Measurements from ENCODE around the gene IFRD2.

The IFRD2 gene

DNA sequence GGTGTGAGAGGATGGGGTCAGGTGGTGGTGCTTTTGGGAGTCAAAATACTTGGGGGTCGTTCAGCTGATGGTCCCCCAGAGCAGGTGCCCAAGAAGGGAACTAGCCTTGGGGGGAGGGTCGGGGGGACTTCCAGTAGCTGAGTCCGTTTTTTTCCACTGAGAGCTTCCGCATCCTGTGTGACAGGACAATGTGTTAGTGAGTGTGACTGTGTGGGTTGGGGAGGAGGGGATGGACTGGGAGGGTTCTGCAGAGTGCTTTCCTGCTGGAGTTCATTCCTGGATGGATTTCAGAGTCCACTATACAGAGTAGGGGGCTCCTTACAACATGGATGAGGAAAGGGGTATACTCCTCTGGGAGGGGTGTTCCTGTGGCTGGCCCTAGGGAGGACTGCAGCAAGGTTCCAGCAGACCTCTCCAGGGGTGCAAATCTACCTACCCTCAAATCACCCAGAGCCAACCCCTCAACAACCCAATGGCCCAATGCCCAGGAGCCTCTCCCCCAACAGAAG lies 30.9 kb upstream of the IFRD2 start:
- Histone ChIP-seq H3K4me2 (ENCODE audit: low read length) (no peak overlapping the region), H3K4me1 (ENCODE audit: control insufficient read depth, insufficient read depth, low read length) (peaks cover 34% of the 10 kb centered on the region), H3K9ac (ENCODE audit: low read depth, low read length) (no peak overlapping the region), H3K4me3 (ENCODE audit: low read length) (no peak overlapping the region), H3K9me3 (replicated peaks; ENCODE audit: low read length) (no peaks in the 10 kb centered on the region), H3K36me3 (ENCODE audit: insufficient read depth, low read length) (peaks cover 24% of the 10 kb centered on the region), H3K27me3 (ENCODE audit: control insufficient read depth, insufficient read depth, low read length) (no peaks in the 10 kb centered on the region)

DNA sequence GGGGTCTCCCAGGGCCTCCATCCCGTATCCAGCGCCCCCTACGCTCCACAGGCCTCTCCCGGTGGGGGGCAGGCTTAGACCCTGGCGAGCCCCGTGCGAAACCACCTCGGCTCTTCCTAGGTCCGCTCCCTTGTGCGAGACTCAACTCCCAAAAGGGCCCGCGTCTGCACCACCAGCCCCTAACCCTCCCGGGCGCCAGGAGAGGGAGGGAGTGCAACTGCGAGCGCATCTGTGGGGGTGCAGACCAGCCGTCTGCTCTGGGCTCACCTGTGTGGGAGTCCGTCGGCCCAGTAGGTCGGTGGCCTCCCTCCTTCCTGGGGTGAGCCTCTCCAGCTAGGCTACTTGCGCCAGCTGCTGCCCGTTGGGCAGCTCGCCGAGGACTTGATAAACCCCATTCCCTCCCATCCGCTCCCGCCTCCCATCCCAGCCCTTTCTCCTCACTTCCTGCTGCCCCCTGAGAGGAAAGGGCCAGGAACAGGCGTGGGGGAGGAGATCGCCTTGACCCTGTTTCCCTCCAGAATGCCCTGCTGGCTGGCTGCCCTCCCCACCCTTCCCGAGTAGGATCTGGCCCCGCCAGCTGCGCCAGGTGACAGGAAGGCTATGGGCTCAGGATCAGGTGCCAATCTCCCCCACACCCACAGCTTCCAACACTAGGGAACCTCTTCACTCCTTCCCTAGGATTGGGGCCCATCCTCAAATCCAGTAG lies 30.3 kb upstream of the IFRD2 start, which contains the start of gene HYAL2:
Gene HYAL2, minus strand, starts transcription at position 360 of the 706 bp plus-strand sequence. CDS start 2,256 bp downstream, outside the sequence.
- H3K4me3 ChIP-seq (ENCODE audit: low read length) = peak within 1 kb of the TSS; percentile 73
- no peaks in the 10 kb centered on the region for H3K27me3 ChIP-seq (ENCODE audit: control insufficient read depth, insufficient read depth, low read length)
- H3K9ac ChIP-seq (ENCODE audit: low read depth, low read length) = peak within 1 kb of the TSS; percentile 96
- peaks cover 34% of the 10 kb centered on the region for H3K4me1 ChIP-seq (ENCODE audit: control insufficient read depth, insufficient read depth, low read length)
- H3K9me3 ChIP-seq (replicated peaks; ENCODE audit: low read length) = no peaks in the 10 kb centered on the region
- H3K36me3 ChIP-seq (ENCODE audit: insufficient read depth, low read length) = peaks cover 29% of the 10 kb centered on the region
- H3K4me2 ChIP-seq (ENCODE audit: low read length) = peak within 1 kb of the TSS; percentile 85

- H3K36me3 ChIP-seq (ENCODE audit: insufficient read depth, low read length) = peaks cover 29% of the 10 kb centered on the region
- peaks cover 29% of the 10 kb centered on the region for H3K4me1 ChIP-seq (ENCODE audit: control insufficient read depth, insufficient read depth, low read length)
- H3K27me3 ChIP-seq (ENCODE audit: control insufficient read depth, insufficient read depth, low read length) = no peaks in the 10 kb centered on the region
- peak overlapping the region; percentile 85 for H3K4me2 ChIP-seq (ENCODE audit: low read length)
- no peaks in the 10 kb centered on the region for H3K9me3 ChIP-seq (replicated peaks; ENCODE audit: low read length)
- peak overlapping the region; percentile 96 for H3K9ac ChIP-seq (ENCODE audit: low read depth, low read length)
- H3K4me3 ChIP-seq (ENCODE audit: low read length) = peak overlapping the region; percentile 73
These were observed 29.8 kb upstream of the IFRD2 start for GRCh38 chr3:50322115-50322385.

GRCh38 chr3:50321336-50322114 lies 29.3 kb upstream of the IFRD2 start:
- peaks cover 31% of the 10 kb centered on the region for H3K4me1 ChIP-seq (ENCODE audit: control insufficient read depth, insufficient read depth, low read length)
- H3K9ac ChIP-seq (ENCODE audit: low read depth, low read length) = peak overlapping the region; percentile 96
- H3K4me2 ChIP-seq (ENCODE audit: low read length) = peak overlapping the region; percentile 85
- peak overlapping the region; percentile 73 for H3K4me3 ChIP-seq (ENCODE audit: low read length)
- no peaks in the 10 kb centered on the region for H3K27me3 ChIP-seq (ENCODE audit: control insufficient read depth, insufficient read depth, low read length)
- peaks cover 29% of the 10 kb centered on the region for H3K36me3 ChIP-seq (ENCODE audit: insufficient read depth, low read length)
- H3K9me3 ChIP-seq (replicated peaks; ENCODE audit: low read length) = no peaks in the 10 kb centered on the region

DNA sequence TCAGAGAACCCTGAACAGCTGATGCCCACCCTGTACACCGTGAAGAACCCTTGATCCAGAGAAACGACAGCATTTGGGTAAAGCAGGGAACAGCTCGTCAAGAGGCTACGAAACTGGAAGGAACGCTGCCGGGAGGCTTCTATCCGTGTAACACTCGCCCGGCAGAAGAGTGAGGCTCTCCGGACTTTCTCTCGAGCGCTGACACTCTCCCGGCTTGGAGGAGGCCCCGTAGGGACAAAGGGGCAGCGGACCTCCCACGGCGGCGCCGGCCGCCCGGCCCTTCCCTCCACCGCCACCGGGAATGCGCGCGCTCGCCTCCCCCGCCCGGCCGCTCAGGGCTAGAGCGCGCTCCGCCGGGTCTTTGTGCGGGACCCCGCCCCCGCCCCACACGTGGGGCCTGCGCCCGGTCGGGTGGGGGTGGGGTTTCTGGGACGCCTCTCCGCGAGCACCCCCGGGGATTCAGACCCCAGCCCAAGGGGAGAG lies 28.7 kb upstream of the IFRD2 start:
- peak overlapping the region; percentile 96 for H3K9ac ChIP-seq (ENCODE audit: low read depth, low read length)
- H3K36me3 ChIP-seq (ENCODE audit: insufficient read depth, low read length) = peaks cover 24% of the 10 kb centered on the region
- H3K9me3 ChIP-seq (replicated peaks; ENCODE audit: low read length) = no peaks in the 10 kb centered on the region
- peak overlapping the region; percentile 85 for H3K4me2 ChIP-seq (ENCODE audit: low read length)
- peaks cover 31% of the 10 kb centered on the region for H3K4me1 ChIP-seq (ENCODE audit: control insufficient read depth, insufficient read depth, low read length)
- H3K4me3 ChIP-seq (ENCODE audit: low read length) = peak overlapping the region; percentile 73
- no peaks in the 10 kb centered on the region for H3K27me3 ChIP-seq (ENCODE audit: control insufficient read depth, insufficient read depth, low read length)

DNA sequence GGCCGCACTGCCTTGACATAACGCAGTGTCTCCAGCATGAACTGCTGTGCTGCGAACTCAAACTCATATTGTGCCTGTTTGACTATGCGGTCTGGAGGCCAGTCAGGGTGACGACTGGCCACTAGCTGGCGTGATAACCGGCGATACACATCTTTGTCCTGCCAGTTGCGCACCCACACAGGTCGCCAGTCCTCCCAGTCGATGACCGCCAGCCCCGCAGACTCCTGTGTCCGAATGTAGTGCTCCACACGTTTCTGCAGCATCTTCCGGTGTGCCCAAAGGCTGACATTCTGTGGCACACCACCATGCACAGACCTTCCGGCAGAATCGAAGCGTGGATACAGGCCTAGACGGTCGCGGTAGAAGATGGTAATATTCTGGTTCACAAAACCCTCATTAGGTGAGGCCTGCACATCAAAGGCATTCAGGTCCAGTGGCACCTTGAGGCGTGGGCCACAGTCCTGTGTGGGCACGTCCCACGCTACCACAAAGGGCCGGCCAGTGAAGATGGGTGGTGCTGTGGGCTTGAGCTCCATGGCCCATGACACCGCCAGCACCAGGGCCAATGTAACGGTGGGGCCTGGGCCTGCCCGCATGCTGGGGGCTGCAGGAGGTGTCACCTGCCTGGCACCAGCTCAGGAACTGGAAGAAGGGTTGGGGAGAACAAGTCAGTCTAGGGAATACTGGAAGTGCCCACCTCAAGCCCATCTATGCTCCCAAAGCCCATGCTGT lies 27.8 kb upstream of the IFRD2 start:
- H3K4me2 ChIP-seq (ENCODE audit: low read length) = peak overlapping the region; percentile 85
- no peaks in the 10 kb centered on the region for H3K9me3 ChIP-seq (replicated peaks; ENCODE audit: low read length)
- no peaks in the 10 kb centered on the region for H3K27me3 ChIP-seq (ENCODE audit: control insufficient read depth, insufficient read depth, low read length)
- H3K4me3 ChIP-seq (ENCODE audit: low read length) = peak overlapping the region; percentile 73
- peaks cover 22% of the 10 kb centered on the region for H3K36me3 ChIP-seq (ENCODE audit: insufficient read depth, low read length)
- H3K4me1 ChIP-seq (ENCODE audit: control insufficient read depth, insufficient read depth, low read length) = peaks cover 31% of the 10 kb centered on the region
- H3K9ac ChIP-seq (ENCODE audit: low read depth, low read length) = peak overlapping the region; percentile 96

DNA sequence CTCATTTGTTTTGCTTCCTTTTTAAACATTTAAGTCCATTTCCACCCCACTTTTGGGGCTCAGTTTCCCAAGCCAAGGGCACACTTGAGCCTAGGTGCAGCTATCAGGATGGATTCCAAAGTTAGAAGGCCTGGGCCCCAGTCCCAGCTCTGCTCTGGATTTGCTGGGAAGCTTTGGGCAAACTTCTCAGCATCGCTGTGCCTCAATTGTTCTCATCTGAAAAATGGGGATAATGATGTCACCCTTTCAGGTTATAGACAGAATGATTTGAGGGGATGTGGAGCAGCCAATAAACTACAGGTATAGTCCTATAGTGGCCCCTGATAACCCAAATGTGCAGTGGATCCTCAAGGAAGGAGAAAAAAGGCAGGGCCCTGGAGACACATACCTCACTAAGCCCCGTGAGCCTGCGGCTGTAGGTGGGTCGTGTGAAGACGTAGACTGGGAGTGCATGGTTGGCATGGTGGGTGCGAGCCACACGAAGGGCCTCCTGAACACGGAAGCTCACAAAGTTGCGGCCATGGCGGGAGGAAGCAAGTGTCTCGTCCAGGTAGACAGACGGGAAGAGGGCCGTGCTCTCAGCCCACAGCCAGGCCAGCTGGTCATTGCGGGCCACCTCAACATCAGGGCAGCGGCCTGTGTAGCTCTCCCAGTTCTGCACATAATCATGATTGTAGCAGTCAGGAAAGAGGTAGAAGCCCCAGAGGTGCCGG lies 27.1 kb upstream of the IFRD2 start:
- Histone ChIP-seq H3K9me3 (replicated peaks; ENCODE audit: low read length) (no peaks in the 10 kb centered on the region), H3K4me3 (ENCODE audit: low read length) (no peak overlapping the region), H3K4me2 (ENCODE audit: low read length) (peak overlapping the region; percentile 85), H3K9ac (ENCODE audit: low read depth, low read length) (no peak overlapping the region), H3K27me3 (ENCODE audit: control insufficient read depth, insufficient read depth, low read length) (no peaks in the 10 kb centered on the region), H3K36me3 (ENCODE audit: insufficient read depth, low read length) (peaks cover 22% of the 10 kb centered on the region), H3K4me1 (ENCODE audit: control insufficient read depth, insufficient read depth, low read length) (peaks cover 31% of the 10 kb centered on the region)

GRCh38 chr3:50318615-50319014 lies 26.4 kb upstream of the IFRD2 start:
- Histone ChIP-seq H3K4me1 (ENCODE audit: control insufficient read depth, insufficient read depth, low read length) (peaks cover 31% of the 10 kb centered on the region), H3K4me2 (ENCODE audit: low read length) (peak overlapping the region; percentile 21), H3K36me3 (ENCODE audit: insufficient read depth, low read length) (peaks cover 22% of the 10 kb centered on the region)

DNA sequence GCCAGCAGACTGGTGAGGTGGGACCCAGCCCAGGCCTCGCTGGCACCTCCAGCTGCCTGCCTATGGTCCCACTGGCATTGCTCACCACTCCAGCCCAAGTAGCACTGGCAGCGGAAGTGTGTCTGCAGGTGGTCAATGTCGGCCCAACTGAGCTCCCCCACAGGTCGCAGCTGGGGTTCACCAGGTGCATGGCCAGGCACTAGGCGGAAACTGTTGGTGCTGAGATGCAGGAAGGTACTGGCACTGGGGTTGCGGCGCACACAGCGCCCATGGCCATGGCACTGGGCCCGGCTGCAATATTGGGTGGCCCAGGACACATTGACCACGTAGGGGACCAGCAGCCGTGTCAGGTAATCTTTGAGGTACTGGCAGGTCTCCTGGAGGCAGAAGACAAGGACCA lies 25.9 kb upstream of the IFRD2 start:
- Histone ChIP-seq H3K4me1 (ENCODE audit: control insufficient read depth, insufficient read depth, low read length) (peaks cover 31% of the 10 kb centered on the region), H3K4me2 (ENCODE audit: low read length) (no peak overlapping the region), H3K4me3 (ENCODE audit: low read length) (no peak overlapping the region), H3K9me3 (replicated peaks; ENCODE audit: low read length) (no peaks in the 10 kb centered on the region), H3K27me3 (ENCODE audit: control insufficient read depth, insufficient read depth, low read length) (no peaks in the 10 kb centered on the region), H3K36me3 (ENCODE audit: insufficient read depth, low read length) (peaks cover 22% of the 10 kb centered on the region), H3K9ac (ENCODE audit: low read depth, low read length) (no peak overlapping the region)

More at GRCh38 chr3:50318615-50319014, 26.4 kb upstream of the IFRD2 start:
- Histone ChIP-seq H3K27me3 (ENCODE audit: control insufficient read depth, insufficient read depth, low read length) (no peaks in the 10 kb centered on the region), H3K9ac (ENCODE audit: low read depth, low read length) (no peak overlapping the region), H3K4me3 (ENCODE audit: low read length) (no peak overlapping the region), H3K9me3 (replicated peaks; ENCODE audit: low read length) (no peaks in the 10 kb centered on the region)

DNA sequence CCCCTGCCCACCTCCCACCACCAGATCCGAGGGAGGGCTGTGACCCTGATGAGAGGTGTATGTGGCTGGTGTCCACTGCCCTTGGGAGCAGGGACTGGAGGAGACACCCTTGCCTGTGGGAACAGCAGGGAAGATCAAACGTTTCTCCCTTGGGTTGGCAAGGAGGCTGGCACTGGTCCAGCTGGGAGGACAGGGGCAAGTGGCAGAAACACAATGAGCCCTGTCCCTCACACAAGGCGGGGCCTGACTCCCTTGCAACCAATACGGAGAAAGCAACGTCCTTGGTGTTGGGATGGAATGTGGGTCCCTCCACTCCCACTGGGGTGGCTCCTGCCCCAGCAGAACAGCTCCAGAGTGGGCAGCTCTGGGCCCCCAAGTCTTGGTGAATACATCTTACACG lies 25.1 kb upstream of the IFRD2 start:
- Histone ChIP-seq H3K4me1 (ENCODE audit: control insufficient read depth, insufficient read depth, low read length) (peaks cover 26% of the 10 kb centered on the region), H3K9ac (ENCODE audit: low read depth, low read length) (no peak overlapping the region)

More for the DNA sequence above, 25.1 kb upstream of the IFRD2 start:
- H3K27me3 ChIP-seq (ENCODE audit: control insufficient read depth, insufficient read depth, low read length) = no peaks in the 10 kb centered on the region
- H3K4me2 ChIP-seq (ENCODE audit: low read length) = no peak overlapping the region
- no peak overlapping the region for H3K4me3 ChIP-seq (ENCODE audit: low read length)
- peaks cover 22% of the 10 kb centered on the region for H3K36me3 ChIP-seq (ENCODE audit: insufficient read depth, low read length)
- no peaks in the 10 kb centered on the region for H3K9me3 ChIP-seq (replicated peaks; ENCODE audit: low read length)
